SIG-M5 treated with dmso at 0.1 percent for 504 hours (cell line): ENCODE results near the gene ALPK3.
A peak's percentile ranks its signal among the peaks of the same experiment; 100 is the strongest.
"Not testable (repeated sequence)": the region's sequence is repeated elsewhere in the genome, so short reads cannot be mapped to it uniquely, and the experiment has no call there.

Experiments used
- DNase-seq: peaks from one replicate; lab custom pipeline; 2025; ENCODE audit not compliant: unreplicated experiment; lab: John Stamatoyannopoulos, UW

ALPK3 gene

DNA sequence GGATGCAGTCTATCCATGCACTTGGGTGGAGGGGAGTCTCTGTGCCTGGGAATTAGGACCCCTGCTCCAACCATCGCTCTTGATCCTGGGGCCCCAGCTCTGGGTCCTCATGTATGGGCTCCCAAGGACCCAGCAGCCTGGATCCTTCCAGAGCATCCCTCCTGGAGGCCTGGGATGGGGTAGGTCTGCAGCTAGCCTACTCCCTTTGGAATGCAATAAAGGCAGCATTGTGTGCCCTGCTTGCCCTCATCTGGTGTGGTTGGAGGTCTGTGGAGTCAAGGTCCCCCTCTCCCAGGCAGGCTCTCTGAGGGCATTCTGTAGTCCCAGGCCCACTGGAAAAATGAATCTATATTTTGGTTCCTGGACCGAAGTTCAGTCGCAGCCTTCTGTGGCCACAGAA, 52.4 kb downstream of the ALPK3 start:
- no peak for DNase-seq

DNA sequence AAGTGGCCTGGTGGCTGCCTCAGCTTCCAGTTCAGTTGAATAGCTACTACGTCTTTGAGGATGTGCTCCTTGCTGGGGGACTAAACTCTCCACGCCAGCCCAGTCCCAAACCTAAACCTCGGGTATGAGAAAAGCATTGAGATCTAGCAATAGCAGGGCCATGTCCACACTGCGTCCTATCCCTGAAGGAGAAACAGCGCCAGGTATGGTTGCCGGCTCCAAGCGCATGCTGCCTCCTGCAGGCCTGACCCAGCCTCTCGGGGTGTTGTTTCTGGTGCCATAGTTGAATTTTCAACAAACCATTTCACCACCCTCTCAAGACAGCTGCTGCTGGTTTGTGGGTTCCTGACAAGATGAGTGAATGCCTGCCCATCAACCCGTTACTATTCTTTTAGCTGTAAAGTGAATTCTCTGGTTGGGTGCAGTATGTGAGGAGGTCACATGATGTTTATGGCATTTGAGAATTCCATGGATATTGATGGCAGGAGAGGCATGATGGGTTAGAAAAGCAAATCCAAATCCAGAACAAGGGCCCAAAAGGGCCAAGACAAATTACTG, 54.4 kb downstream of the ALPK3 start:
- DNase-seq = no peak

DNA sequence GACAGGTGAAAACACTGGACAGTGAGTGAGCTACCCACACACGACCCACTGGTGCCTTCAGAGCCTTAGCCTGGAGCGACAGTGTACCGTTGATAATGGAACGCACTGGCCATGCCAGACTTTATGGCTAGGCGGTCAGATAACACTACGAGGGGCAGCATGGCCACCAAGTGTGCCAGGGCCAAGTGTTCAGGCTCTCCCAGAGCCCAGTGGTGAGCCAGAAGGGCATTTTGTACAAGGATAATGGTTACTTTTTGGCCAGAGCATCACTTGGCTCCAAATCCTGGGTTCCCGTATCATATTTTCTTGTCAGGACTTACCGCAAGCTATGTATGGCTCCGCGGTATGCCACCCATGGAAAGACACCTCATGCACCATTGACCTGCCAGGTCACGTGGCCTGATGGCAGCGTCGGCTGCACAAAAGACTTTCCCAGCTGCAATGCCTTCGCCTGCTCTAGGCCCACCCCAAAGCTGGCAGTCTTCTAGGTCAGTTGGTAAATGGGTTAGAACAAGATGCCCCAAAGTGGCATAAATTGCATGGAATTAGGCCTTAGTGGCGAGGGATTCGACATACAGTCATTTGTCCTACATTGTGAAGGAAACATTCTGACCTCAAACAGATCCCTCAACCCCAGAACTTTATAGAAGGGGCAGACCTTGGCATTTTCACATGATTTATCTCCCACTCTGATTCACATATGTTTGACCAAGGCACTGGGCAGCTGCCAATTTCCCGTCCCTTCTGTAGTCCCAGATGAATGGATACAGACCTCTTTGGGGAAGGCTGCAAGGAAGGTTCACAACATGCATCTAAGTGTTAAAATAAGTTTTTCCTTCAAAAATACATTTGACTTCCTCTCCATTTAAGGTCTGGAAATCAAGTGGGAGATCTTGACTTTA, 55.1 kb downstream of the ALPK3 start:
- DNase-seq = no peak

DNA sequence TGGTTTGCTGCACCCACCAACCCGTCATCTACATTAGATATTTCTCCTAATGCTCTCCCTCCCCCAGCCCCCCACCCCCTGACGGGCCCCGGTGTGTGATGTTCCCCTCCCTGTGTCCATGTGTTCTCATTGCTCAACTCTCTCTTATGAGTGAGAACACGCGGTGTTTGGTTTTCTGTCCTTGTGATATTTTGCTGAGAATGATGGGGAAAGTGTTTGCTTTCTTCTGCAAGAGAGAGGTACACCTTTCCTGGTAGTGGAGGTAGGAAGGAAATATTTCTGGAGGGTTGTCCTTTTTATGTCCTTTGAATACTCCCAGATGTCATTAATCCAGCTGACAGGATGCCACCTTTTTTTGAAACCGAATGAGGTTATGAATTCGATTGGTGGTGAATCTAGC, 56.8 kb downstream of the ALPK3 start:
- no peak for DNase-seq

DNA sequence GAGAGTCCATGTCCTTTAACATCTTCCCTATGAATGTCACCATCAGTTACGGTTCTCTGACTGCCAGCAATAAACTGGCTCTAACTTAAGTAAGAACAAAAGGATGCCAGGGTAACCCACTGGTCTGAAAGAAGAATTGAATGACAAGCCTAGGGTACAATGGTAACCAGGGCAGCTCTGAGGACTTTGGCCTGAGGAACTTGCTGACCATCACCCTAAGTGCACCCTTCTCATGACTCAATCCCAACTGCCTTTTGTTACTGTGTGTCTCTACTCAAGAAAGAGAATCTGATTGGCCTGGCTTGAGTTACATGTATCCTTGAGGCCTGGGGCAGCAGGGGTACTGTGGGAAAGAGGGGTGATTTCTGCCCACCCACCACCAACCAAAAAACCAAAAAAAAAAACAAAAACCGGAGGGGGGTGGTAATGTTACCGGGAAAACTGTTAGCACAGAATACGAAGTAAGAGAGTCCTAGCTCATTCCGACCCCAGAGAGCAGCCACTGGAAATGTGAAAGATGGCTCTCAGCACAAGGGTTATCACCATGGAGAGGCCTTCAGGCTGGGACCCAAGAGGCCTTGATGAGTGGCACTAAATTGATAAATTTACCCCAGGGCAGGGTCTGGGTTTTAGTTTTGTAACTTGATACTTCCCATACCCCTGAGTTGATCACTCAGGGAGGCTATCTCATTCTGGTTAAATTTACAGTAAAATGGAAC, 58.0 kb downstream of the ALPK3 start:
- no peak for DNase-seq

DNA sequence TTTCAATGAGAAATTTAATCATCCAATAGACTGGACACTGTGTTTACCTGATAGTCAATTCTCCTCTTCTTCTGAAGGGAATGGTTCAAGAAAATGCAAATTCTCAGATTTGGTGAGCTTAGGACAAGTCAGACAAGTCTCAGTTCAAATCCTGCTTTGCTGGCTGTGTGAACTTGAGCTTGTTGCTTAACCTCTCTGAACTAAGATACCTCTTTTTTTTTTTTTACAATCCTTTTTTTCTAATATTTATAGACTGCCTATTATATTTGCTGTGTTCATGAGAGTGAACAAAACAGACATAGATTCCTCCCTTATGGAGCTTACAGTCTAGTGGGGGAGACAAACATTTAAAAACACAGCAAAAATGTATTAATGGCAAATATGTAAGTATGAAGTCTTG, 59.1 kb downstream of the ALPK3 start:
- no peak for DNase-seq

DNA sequence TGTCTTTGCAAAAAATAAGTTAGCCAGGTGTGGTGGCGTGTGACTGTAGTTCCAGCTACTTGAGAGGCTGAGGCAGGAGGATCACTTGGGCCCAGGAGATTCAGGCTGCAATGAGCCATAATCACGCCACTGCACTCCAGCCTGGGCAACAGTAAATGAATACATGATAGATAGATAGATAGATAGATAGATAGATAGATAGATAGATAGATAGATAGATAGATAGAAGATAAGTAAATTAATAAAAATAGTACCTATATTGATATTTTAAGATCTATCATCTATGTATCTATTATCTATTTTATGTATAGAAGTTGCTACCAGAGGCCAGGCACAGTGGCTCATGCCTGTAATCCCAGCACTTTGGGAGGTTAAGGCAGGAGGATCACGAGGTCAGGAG, 60.5 kb downstream of the ALPK3 start:
- DNase-seq = not testable (repeated sequence)

DNA sequence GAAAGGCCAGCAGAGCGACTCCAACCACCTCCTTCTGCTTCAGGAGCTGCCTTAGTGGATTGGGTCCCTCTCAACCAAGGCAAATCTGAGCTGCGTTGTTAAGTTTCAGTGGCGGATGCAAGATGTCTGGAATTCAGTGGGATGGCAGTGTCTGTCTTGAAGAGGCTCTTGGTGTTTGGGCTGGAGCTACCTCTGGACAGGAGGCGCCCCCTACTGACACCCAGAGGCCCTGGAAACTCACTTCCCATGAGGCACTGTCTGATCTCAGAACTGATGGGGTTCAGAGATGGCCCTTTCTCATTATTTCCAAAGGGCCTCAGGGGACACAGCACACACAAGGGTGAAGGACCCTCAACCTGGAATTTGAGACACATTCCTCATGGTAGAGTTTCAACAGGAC, 61.3 kb downstream of the ALPK3 start:
- peak; percentile 51 for DNase-seq

DNA sequence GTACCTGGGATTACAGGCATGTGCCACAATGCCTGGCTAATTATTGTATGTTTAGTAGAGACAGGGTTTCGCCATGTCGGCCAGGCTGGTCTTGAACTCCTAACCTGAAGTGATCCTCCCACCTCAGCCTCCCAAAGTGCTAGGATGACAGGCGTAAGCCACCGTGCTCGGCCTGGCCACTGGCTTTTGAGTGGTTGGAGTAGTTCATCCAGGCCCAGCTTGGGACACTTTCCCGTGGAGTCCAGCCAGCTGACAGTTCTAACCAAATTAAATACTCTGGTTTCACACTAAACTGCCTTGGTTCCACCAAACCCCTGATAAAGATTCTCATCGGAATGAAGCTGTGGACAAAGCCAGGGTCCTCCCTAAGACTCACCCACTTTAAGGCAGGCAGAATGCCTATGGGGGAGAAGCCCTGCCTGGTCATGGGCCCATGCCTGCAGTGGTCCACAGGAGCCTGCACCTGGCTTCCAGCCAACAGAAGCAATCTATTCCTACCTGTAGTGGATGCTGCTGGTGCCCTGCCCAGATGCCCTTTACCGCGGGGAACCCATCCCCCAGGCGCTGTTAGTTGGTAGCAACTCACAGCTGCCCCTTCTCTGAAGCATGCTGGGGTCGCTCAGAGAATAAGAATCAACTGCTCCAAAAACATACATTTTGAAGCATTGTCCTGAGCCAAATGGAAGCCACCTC, 62.1 kb downstream of the ALPK3 start:
- no peak for DNase-seq

DNA sequence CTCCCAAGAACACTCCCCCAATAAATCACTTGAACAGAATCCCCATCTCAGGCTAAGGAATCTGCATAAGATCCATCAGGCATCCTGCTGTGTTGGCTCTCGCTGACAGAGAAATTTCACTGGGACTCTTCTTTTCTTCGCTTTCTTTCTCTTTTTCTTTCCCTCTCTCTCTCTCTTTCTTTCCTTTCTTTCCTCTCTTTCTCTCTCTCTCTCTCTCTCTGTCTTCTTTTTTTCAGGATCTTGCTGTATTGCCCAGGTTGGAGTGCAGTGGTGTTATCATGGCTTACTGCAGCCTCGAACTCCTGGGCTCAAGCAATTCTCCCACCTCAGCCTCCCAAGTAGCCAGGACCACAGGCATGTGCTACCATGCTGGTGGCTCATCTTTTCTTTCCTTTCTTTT, 62.9 kb downstream of the ALPK3 start:
- DNase-seq = no peak

DNA sequence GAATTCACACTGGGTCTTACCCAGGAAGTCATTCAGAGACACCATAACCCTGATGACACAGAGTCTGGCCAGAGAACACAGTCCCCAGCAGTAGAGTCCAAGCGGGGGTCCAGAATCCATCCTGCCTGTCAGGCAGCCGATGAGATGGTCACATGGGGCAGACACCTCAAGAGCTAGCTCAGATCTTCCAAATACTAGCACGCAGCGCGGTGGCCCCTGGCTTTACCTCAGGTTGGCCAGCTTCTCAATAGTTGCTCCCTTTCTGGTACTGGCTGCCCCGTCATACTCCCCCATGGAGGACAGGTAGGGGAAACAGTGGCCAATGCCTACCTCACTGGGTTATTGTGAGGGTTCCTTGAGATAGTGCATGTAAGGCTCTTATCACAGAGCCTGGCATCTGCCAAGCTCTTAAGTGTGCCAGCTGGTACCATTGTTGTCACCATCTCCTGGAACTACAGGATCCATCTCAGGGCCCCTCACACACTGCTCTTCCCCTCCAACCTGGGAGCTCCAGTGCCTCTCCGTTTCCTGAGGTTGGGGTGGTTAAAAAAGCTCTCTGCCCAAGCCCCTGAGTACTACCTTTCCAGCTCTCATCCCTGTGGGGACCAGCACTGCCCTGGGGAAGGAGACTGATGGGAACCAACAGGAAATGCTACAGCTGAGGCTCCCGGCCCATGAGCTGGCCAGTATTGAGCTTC, 63.8 kb downstream of the ALPK3 start:
- no peak for DNase-seq

DNA sequence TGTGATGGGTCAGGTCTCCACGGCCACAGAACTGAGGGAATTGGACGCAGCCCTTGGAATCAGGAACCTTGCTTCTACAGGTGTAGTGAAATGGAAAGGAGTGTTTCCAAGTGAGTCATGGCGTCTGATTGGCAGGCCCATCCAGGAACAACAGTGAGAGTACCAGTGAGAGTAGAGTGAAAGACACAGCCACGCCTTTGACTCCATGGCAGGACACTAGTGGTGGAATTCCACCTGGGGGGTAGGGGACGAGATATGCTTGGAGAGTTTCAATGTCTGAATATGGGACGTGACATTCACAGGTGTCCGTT, 64.3 kb downstream of the ALPK3 start:
- no peak for DNase-seq

DNA sequence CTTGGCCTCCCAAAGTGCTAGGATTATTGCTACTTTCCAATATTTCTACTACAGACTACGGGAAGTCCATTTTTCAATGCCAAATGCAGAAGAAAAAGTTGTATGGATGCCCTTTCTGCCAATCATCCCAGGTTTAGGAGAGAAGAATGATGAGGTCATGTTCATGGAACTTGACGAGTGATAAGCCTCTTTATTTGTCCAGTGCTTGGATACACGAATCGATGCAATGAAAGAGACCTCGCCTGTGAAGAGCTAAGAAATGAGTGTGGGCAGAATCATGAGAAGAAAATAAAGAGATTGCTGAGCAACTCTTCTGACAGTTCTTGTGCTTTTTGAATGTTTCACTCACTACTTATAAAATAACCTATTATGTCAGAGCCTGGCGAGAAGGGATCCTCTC, 66.3 kb downstream of the ALPK3 start:
- DNase-seq = no peak

DNA sequence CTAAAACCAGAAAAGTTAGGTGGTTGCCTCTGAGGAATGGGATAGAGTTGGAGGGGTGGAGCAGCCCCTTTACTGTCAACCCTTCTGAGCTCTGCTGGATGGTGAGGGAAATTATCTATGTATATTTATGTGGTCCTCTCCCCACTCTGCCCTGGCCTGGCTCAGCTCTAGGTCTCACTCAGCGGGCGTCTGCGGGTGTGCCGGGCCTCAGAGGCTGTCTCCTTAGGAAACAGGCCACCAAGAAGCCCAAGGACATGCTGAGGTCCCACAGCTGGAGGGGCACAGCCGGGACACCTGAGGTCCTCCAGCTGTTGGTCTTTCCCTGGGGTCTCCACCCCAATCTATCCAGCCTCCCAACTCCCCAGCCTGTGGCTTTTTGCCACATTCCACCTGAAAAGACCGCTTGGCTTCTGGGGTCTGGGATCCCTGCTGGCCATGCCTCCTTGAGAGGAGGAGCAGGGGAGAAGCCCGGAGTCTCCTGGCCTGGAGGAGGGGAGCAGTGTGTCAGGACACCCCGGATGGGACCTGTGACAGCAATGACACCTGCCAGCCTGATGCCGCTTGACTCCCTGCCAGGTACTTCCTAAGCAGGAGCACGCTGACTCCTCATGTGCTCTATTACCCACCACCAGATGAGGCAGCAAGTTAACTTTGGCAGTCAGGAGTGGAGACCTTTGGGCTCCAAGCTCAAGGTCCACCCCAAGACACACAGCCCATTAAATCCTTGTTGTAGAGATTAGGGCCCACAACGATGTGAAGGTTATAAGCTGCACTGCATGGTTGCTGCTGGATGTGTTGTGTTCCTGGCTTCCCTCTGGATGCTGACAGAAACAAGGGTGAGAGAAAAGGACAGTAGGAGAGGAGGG, 67.0 kb downstream of the ALPK3 start, which contains the start of gene SLC28A1:
Gene SLC28A1 (plus strand): TSS at position 747 of the 866 bp plus-strand sequence. CDS start 3,099 bp downstream, outside the sequence.
- no peak for DNase-seq

DNA sequence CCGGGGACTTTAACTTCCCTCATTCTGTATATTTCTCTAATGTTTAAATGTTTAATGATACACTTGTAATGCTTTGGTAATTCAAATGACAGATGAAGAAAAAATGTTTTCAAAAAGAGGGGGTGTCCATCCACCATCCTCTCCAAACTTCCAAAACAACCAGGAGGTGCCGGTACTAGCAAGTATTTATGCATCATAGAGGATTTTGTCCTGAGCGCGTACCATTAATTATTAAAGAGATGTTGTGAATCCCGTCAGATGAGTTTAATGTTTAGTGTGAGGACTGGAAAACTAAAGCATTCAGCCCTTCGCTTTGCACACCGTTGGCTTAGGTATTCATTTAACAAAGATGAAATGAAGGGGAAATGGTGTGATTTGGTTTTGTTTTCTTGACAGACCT, 68.6 kb downstream of the ALPK3 start:
- no peak for DNase-seq

DNA sequence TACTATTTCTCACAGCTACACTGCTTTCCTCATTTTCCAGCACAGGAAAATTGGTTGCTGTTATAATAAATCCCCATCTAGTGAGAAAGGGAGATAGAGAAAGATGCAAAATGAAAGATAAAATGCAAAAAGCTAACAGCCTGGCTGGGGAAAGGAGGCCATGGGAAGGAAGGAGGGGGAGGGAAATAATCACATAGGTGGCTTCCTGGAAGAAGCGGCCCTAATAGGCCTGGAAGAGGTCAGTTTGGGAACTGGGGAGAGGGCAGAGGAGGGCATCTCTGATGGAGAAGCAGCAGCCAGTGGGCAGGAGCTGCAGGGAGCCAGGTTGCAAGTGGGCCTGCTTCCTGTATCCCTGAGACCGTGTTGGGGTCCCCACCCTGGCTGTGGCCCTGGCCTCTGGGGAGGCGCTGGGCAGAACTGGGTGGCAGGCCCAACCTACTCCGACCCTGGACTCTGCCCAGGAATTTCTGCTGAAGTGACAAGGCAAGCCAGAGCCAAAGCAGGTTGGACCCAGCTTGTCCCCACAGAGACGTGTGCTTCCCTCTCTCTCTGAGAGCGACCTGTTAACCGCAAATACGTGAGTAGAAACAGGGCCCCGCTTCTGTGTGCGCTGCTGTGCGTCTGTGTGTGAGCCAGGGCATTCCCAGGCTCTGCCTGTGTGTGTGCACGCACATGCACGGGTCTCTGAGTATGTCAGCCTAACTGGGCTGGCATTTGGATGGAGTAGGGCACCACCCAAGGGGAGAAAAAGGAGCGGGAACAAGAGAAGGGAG, 69.2 kb downstream of the ALPK3 start:
- DNase-seq = no peak

DNA sequence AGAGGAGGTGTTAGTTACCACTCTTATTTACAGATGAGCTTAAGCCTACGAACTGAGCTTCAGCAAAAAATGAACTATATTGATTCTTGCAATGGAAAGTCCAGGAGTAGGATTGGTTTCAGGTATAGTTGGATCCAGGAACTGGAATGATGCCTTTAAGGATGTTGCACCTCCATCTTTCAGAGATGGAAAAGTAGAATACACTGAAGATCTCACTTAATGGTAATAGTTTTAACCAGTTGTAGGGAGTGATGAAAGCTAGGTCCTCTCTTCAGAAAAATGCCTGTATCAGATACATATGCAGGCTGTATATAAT, 69.8 kb downstream of the ALPK3 start:
- no peak for DNase-seq

DNA sequence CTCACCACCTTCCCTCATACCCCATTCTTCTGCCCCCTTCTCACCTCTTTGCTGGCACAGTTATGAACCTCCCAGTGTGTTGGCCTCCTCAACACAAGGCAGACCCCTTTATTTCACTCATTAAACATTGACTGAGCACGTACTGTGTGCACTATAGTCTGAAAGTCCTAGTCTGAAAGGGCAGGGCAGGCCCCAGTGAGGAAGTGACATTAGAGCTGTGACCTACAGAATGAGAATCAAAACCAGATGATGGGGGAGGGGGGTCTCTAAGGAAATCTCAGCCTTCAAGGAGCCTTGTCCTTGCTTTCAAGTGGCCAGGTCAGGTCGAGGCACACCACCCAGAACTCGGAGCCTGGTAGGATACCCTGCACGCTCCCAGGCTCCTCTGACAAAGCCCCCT, 70.8 kb downstream of the ALPK3 start:
- DNase-seq = no peak

DNA sequence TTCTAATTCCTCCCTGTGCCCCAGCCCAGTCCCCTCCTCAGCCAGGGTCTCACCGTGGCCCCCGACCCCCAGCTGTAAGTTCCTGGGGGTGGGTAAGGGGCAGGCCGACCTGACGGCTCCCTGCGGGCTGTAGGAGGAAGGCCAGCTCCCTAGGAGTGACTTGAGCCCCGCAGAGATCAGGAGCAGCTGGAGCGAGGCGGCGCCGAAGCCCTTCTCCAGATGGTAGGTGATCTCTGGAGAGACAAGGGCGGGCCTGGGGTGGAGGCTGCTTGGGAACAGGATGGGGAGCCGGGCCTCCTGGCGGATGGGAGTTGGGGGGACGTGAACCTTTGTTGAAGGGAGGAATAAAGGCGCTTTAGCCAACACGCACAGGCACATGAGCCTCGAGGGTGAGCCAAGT, 71.5 kb downstream of the ALPK3 start:
- no peak for DNase-seq
